Measurements from ENCODE around the gene CLCN7. TPM values are rescaled to one million over a fixed set of nuclear protein-coding genes. Genes with fewer than 3 reads are reported as not detected.

The CLCN7 gene
- total RNA-seq, 6 experiments from 2014 or later: 47.5 to 62.6 (median 51.3) TPM

- Mint-ChIP-seq H3K27me3 (ENCODE audit: insufficient read depth) (no peaks in the 10 kb centered on the region; the same call in 1 of the 2 replicates), H3K4me1 (ENCODE audit: low read depth) (no peaks in the 10 kb centered on the region), H3K9me3 (peaks cover 2% of the 10 kb centered on the region; the same call in 1 of the 2 replicates), H3K27ac (no peak overlapping the region), H3K36me3 (ENCODE audit: low read depth) (peaks cover 3% of the 10 kb centered on the region; the same call in 1 of the 2 replicates), H3K4me3 (no peak overlapping the region)
- TF ChIP-seq, protein P1, sequence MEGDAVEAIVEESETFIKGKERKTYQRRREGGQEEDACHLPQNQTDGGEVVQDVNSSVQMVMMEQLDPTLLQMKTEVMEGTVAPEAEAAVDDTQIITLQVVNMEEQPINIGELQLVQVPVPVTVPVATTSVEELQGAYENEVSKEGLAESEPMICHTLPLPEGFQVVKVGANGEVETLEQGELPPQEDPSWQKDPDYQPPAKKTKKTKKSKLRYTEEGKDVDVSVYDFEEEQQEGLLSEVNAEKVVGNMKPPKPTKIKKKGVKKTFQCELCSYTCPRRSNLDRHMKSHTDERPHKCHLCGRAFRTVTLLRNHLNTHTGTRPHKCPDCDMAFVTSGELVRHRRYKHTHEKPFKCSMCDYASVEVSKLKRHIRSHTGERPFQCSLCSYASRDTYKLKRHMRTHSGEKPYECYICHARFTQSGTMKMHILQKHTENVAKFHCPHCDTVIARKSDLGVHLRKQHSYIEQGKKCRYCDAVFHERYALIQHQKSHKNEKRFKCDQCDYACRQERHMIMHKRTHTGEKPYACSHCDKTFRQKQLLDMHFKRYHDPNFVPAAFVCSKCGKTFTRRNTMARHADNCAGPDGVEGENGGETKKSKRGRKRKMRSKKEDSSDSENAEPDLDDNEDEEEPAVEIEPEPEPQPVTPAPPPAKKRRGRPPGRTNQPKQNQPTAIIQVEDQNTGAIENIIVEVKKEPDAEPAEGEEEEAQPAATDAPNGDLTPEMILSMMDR (IDR thresholded peaks at IDR 0.05): no peak
- DNase-seq: no peak
These were observed 45.0 kb upstream of the CLCN7 start for GRCh38 chr16:1519831-1520230.

GRCh38 chr16:1518626-1519135 lies 43.9 kb upstream of the CLCN7 start:
- TF ChIP-seq, protein P1 (IDR thresholded peaks at IDR 0.05): no peak
- peaks cover 9% of the 10 kb centered on the region; the same call in 1 of the 2 replicates for H3K36me3 Mint-ChIP-seq (ENCODE audit: low read depth)
- H3K4me1 Mint-ChIP-seq (ENCODE audit: low read depth): no peaks in the 10 kb centered on the region
- no peak overlapping the region for H3K27ac Mint-ChIP-seq
- H3K27me3 Mint-ChIP-seq (ENCODE audit: insufficient read depth): peaks cover 2% of the 10 kb centered on the region; the same call in 1 of the 2 replicates
- H3K4me3 Mint-ChIP-seq: no peak overlapping the region
- peaks cover 8% of the 10 kb centered on the region for H3K9me3 Mint-ChIP-seq
- no peak for DNase-seq

- H3K4me3 Mint-ChIP-seq: no peak overlapping the region
These were observed 39.7 kb upstream of the CLCN7 start for GRCh38 chr16:1514507-1514906.

GRCh38 chr16:1512774-1513173 lies 37.9 kb upstream of the CLCN7 start:
- Mint-ChIP-seq H3K9me3 (peaks cover 13% of the 10 kb centered on the region), H3K27ac (no peak overlapping the region), H3K4me1 (ENCODE audit: low read depth) (no peaks in the 10 kb centered on the region), H3K36me3 (ENCODE audit: low read depth) (peaks cover 22% of the 10 kb centered on the region), H3K27me3 (ENCODE audit: insufficient read depth) (peaks cover 3% of the 10 kb centered on the region), H3K4me3 (no peak overlapping the region)
- DNase-seq: no peak
- TF ChIP-seq, protein P1 (IDR thresholded peaks at IDR 0.05): no peak

More at GRCh38 chr16:1514507-1514906, 39.7 kb upstream of the CLCN7 start:
- no peak for DNase-seq
- Mint-ChIP-seq H3K27ac (no peak overlapping the region), H3K4me1 (ENCODE audit: low read depth) (no peaks in the 10 kb centered on the region), H3K27me3 (ENCODE audit: insufficient read depth) (peaks cover 3% of the 10 kb centered on the region), H3K36me3 (ENCODE audit: low read depth) (peaks cover 22% of the 10 kb centered on the region), H3K9me3 (peaks cover 13% of the 10 kb centered on the region)
- TF ChIP-seq, protein P1 (IDR thresholded peaks at IDR 0.05): no peak

DNA sequence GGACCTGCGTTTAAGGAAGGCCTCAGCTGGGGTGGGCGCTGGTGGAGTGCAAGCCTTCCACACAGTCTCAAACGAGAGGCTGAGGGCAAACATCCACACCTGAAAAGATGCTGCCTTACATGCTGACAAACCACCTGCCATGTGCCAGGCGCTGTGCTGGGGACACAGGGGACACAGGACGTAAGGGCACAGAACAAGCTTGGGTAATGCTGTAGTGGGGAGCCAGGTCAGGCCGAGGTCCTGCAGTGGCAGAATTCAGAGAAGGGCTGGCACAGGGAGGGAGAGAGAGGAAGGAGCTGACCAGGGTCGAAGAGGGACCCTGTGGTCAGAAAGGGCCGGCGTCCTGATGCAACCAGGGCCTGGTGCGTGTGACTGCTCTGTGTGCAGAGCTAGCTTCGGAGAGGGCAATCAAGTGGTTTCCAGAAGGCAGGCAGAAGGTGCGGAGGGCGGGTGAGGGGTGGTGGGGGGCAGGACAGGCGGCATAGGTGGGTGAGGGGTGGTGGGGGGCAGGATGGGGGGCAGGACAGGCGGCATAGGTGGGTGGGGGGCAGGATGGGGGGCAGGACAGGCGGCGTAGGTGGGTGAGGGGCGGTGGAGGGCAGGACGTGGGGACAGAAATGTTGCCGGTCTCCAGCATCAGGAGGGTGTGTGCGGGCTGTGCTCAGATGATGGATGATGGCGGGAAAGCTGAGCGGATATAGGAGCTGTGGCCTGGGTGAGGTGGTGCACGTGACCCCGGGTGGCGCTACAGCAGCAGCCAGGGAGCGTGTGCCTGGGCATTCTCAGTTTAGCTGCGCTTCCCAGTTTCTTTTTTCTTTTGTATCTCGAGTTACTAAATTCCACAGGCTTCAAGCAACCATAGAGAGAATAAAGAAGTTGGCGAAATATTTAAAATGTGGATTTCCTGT lies 37.1 kb upstream of the CLCN7 start:
- TF ChIP-seq, protein P1 (IDR thresholded peaks at IDR 0.05): no peak
- Mint-ChIP-seq H3K36me3 (ENCODE audit: low read depth) (peaks cover 22% of the 10 kb centered on the region), H3K9me3 (peaks cover 13% of the 10 kb centered on the region), H3K4me3 (no peak overlapping the region), H3K27ac (no peak overlapping the region), H3K4me1 (ENCODE audit: low read depth) (no peaks in the 10 kb centered on the region), H3K27me3 (ENCODE audit: insufficient read depth) (peaks cover 3% of the 10 kb centered on the region)
- DNase-seq: no peak

Measured in HFFc6 (cell line).